Activated CD8-positive, alpha-beta T cell treated with anti-CD3 and anti-CD28 coated beads, Interleukin-2, amount 10 ng/mL, durations not matched to agents 7 days and 5 days (primary cell): ENCODE results near the gene TMEM45B. TPM values are rescaled to one million over a fixed set of nuclear protein-coding genes. Genes with fewer than 3 reads are reported as not detected.
"Not testable (repeated sequence)": the region's sequence is repeated elsewhere in the genome, so short reads cannot be mapped to it uniquely, and the experiment has no call there.

Source experiments
- ATAC-seq: fragments of 150-1000 bp; cut with Tn5 transposase; one replicate; pipeline ENCODE4 v1.10.0; 2021; ENCODE audit warnings: moderate library complexity
- CTCF ChIA-PET: fragments of 350-600 bp; sonication (Branson Sonifier 250); formaldehyde crosslinking; loops from one replicate; lab custom pipeline; 2021; ENCODE audit warnings: antibody characterized with exemption; lab: Charles Lee
- POLR2A ChIA-PET: fragments of 350-600 bp; sonication (Branson Sonifier 250); formaldehyde crosslinking; loops from one replicate; lab custom pipeline; 2021; ENCODE audit warnings: antibody characterized with exemption; lab: Charles Lee
- DNase-seq: peaks from one replicate; pipeline ENCODE4 v3.0.0-alpha.2; 2020
- H3K27ac Mint-ChIP-seq: one replicate; pipeline ENCODE4 v1.8.0; 2021; ENCODE audit warnings: mild to moderate bottlenecking, mixed read lengths
- H3K27me3 Mint-ChIP-seq: one replicate; pipeline ENCODE4 v1.8.0; 2021; ENCODE audit warnings: low read depth, mixed read lengths
- H3K36me3 Mint-ChIP-seq: one replicate; pipeline ENCODE4 v1.8.0; 2021; ENCODE audit warnings: low read depth, mixed read lengths
- H3K4me1 Mint-ChIP-seq: one replicate; pipeline ENCODE4 v1.8.0; 2021; ENCODE audit warnings: low read depth, mixed read lengths
- H3K4me3 Mint-ChIP-seq: one replicate; pipeline ENCODE4 v1.8.0; 2021; ENCODE audit warnings: mild to moderate bottlenecking, mixed read lengths
- H3K9me3 Mint-ChIP-seq: one replicate; pipeline ENCODE4 v1.8.0; 2022; ENCODE audit warnings: mixed read lengths; ENCODE audit not compliant: insufficient read depth
- total RNA-seq, 2 experiments: library from RNA; stranded (reverse); gene quantifications; one replicate each; pipeline ENCODE4 v1.2.3, GENCODE V29; 2021

Gene TMEM45B
- total RNA-seq, 2 experiments from 2014 or later, result not detected

GRCh38 chr11:129855086-129855485 lies 39.4 kb downstream of the TMEM45B start:
- DNase-seq (no peak), ATAC-seq (no peak)
- Mint-ChIP-seq H3K27ac (no peak overlapping the region), H3K9me3 (no peaks in the 10 kb centered on the region), H3K4me1 (peaks cover 37% of the 10 kb centered on the region), H3K4me3 (no peak overlapping the region), H3K27me3 (peaks cover 2% of the 10 kb centered on the region), H3K36me3 (peaks cover 10% of the 10 kb centered on the region)
- ChIA-PET CTCF (interaction anchor here (0.7 kb wide), 1 partner anchor 31 kb away, joined by 3 read pairs; no protein-coding TSS in a partner anchor), POLR2A (interaction anchor here (0.5 kb wide), 1 partner anchor 1564 kb away, joined by 5 read pairs; no protein-coding TSS in a partner anchor)

- peaks cover 12% of the 10 kb centered on the region for H3K36me3 Mint-ChIP-seq
- POLR2A ChIA-PET, result no interaction called here
- CTCF ChIA-PET, result no interaction called here
- no peaks in the 10 kb centered on the region for H3K9me3 Mint-ChIP-seq
- no peak overlapping the region for H3K4me3 Mint-ChIP-seq
- H3K27me3 Mint-ChIP-seq, result peaks cover 2% of the 10 kb centered on the region
- H3K4me1 Mint-ChIP-seq, result peaks cover 42% of the 10 kb centered on the region
- no peak overlapping the region for H3K27ac Mint-ChIP-seq
- ATAC-seq (no peak), DNase-seq (no peak)
Measured at GRCh38 chr11:129856036-129856435, 40.4 kb downstream of the TMEM45B start.

GRCh38 chr11:129861702-129862522 lies 46.3 kb downstream of the TMEM45B start:
- CTCF ChIA-PET, result interaction anchor here (0.6 to 0.8 kb wide), 2 partner anchors 9 to 20 kb away, joined by 3 to 4 read pairs; no protein-coding TSS in a partner anchor
- POLR2A ChIA-PET, result interaction anchor here (0.6 to 0.7 kb wide), 2 partner anchors 16 to 26 kb away, joined by 3 read pairs; no protein-coding TSS in a partner anchor
- no peak overlapping the region for H3K4me3 Mint-ChIP-seq

GRCh38 chr11:129864811-129865210 lies 49.2 kb downstream of the TMEM45B start:
- H3K27ac Mint-ChIP-seq, result no peak overlapping the region
- CTCF ChIA-PET, result no interaction called here
- ATAC-seq, result no peak

More at GRCh38 chr11:129861702-129862522, 46.3 kb downstream of the TMEM45B start:
- Mint-ChIP-seq H3K36me3 (peaks cover 62% of the 10 kb centered on the region), H3K27me3 (no peaks in the 10 kb centered on the region), H3K9me3 (no peaks in the 10 kb centered on the region), H3K27ac (peak overlapping the region; percentile 73), H3K4me1 (peaks cover 41% of the 10 kb centered on the region)
- DNase-seq (no peak), ATAC-seq (no peak)

GRCh38 chr11:129865701-129866100 lies 50.1 kb downstream of the TMEM45B start:
- H3K9me3 Mint-ChIP-seq, result no peaks in the 10 kb centered on the region
- H3K27ac Mint-ChIP-seq, result peak overlapping the region; percentile 8
- no peak overlapping the region for H3K4me3 Mint-ChIP-seq
- ATAC-seq, result peak; percentile 63
- ChIA-PET CTCF (interaction anchor here (0.6 kb wide), 1 partner anchor 32 kb away, joined by 3 read pairs; no protein-coding TSS in a partner anchor), POLR2A (interaction anchor here (1.5 kb wide), 1 partner anchor 12 kb away, joined by 4 read pairs; no protein-coding TSS in a partner anchor)
- peaks cover 29% of the 10 kb centered on the region for H3K4me1 Mint-ChIP-seq
- H3K27me3 Mint-ChIP-seq, result no peaks in the 10 kb centered on the region
- DNase-seq, result no peak
- H3K36me3 Mint-ChIP-seq, result peaks cover 74% of the 10 kb centered on the region

More at GRCh38 chr11:129864811-129865210, 49.2 kb downstream of the TMEM45B start:
- Mint-ChIP-seq H3K4me3 (no peak overlapping the region), H3K27me3 (no peaks in the 10 kb centered on the region), H3K9me3 (no peaks in the 10 kb centered on the region), H3K36me3 (peaks cover 70% of the 10 kb centered on the region), H3K4me1 (peaks cover 32% of the 10 kb centered on the region)
- POLR2A ChIA-PET, result no interaction called here
- DNase-seq, result no peak

GRCh38 chr11:129866311-129866710 lies 50.7 kb downstream of the TMEM45B start:
- CTCF ChIA-PET, result no interaction called here
- Mint-ChIP-seq H3K36me3 (peaks cover 75% of the 10 kb centered on the region), H3K4me1 (peaks cover 22% of the 10 kb centered on the region), H3K27ac (peak overlapping the region; percentile 8), H3K27me3 (no peaks in the 10 kb centered on the region), H3K9me3 (no peaks in the 10 kb centered on the region), H3K4me3 (no peak overlapping the region)
- ATAC-seq (no peak), DNase-seq (no peak)
- POLR2A ChIA-PET, result interaction anchor here (1.5 kb wide), 1 partner anchor 13 kb away, joined by 4 read pairs; no protein-coding TSS in a partner anchor

- H3K4me3 Mint-ChIP-seq, POLR2A ChIA-PET, DNase-seq, CTCF ChIA-PET, H3K27ac Mint-ChIP-seq, H3K27me3 Mint-ChIP-seq, ATAC-seq, H3K9me3 Mint-ChIP-seq: not testable (repeated sequence)
- Mint-ChIP-seq H3K36me3 (peaks cover 73% of the 10 kb centered on the region), H3K4me1 (peaks cover 12% of the 10 kb centered on the region)
Measured at GRCh38 chr11:129868626-129869025, 53.0 kb downstream of the TMEM45B start.

- ChIA-PET POLR2A (no interaction called here), CTCF (interaction anchor here (1.8 kb wide), 1 partner anchor 10 kb away, joined by 5 read pairs; no protein-coding TSS in a partner anchor)
- H3K36me3 Mint-ChIP-seq, result peaks cover 70% of the 10 kb centered on the region
- peaks cover under 1% of the 10 kb centered on the region for H3K4me1 Mint-ChIP-seq
- no peak overlapping the region for H3K4me3 Mint-ChIP-seq
- no peak overlapping the region for H3K27ac Mint-ChIP-seq
- ATAC-seq, result no peak
- no peak for DNase-seq
- H3K27me3 Mint-ChIP-seq, result no peaks in the 10 kb centered on the region
- no peaks in the 10 kb centered on the region for H3K9me3 Mint-ChIP-seq
Measured at GRCh38 chr11:129871914-129872313, 56.3 kb downstream of the TMEM45B start.

GRCh38 chr11:129880311-129880710 lies 64.7 kb downstream of the TMEM45B start:
- Mint-ChIP-seq H3K27ac (no peak overlapping the region), H3K27me3 (no peaks in the 10 kb centered on the region), H3K36me3 (peaks cover 68% of the 10 kb centered on the region), H3K4me1 (no peaks in the 10 kb centered on the region), H3K9me3 (no peaks in the 10 kb centered on the region), H3K4me3 (no peak overlapping the region)
- CTCF ChIA-PET, result interaction anchor here (1.6 kb wide), 1 partner anchor 256 kb away, joined by 3 read pairs; no protein-coding TSS in a partner anchor
- POLR2A ChIA-PET, result no interaction called here
- ATAC-seq, result no peak
- no peak for DNase-seq

GRCh38 chr11:129881570-129882170 lies 66.0 kb downstream of the TMEM45B start:
- peaks cover 70% of the 10 kb centered on the region for H3K36me3 Mint-ChIP-seq
- ChIA-PET POLR2A (no interaction called here), CTCF (interaction anchor here (0.7 to 4.0 kb wide), 16 partner anchors 9 to 454 kb away, joined by 3 to 36 read pairs (median 3); partner anchors contain the start of gene NFRKB)
- no peak overlapping the region for H3K4me3 Mint-ChIP-seq
- H3K4me1 Mint-ChIP-seq, result no peaks in the 10 kb centered on the region
- no peaks in the 10 kb centered on the region for H3K27me3 Mint-ChIP-seq
- peak; percentile 69 for ATAC-seq
- DNase-seq, result peak; percentile 60
- no peaks in the 10 kb centered on the region for H3K9me3 Mint-ChIP-seq
- no peak overlapping the region for H3K27ac Mint-ChIP-seq

GRCh38 chr11:129884581-129884980 lies 68.9 kb downstream of the TMEM45B start:
- peaks cover 77% of the 10 kb centered on the region for H3K36me3 Mint-ChIP-seq
- no peak overlapping the region for H3K4me3 Mint-ChIP-seq
- CTCF ChIA-PET, result interaction anchor here (4.0 kb wide), 1 partner anchor 248 kb away, joined by 36 read pairs; no protein-coding TSS in a partner anchor
- no peaks in the 10 kb centered on the region for H3K9me3 Mint-ChIP-seq
- ATAC-seq (no peak), DNase-seq (no peak)
- POLR2A ChIA-PET, result no interaction called here
- H3K27me3 Mint-ChIP-seq, result no peaks in the 10 kb centered on the region
- no peak overlapping the region for H3K27ac Mint-ChIP-seq
- H3K4me1 Mint-ChIP-seq, result peaks cover 22% of the 10 kb centered on the region
